ENCODE results near the gene KRTAP5-11. TPM values are rescaled to one million over a fixed set of nuclear protein-coding genes. Genes with fewer than 3 reads are reported as not detected.
"Not testable (repeated sequence)": the region's sequence is repeated elsewhere in the genome, so short reads cannot be mapped to it uniquely, and the experiment has no call there.

The KRTAP5-11 gene
- total RNA-seq, 2 experiments from 2014 or later = not detected

- H3K36me3 ChIP-seq (ENCODE audit: insufficient read depth, low read length); H3K4me2 ChIP-seq (ENCODE audit: low read length); POLR2A ChIA-PET; H3K4me1 ChIP-seq (ENCODE audit: insufficient read depth, low read length, poor library complexity, severe bottlenecking); BruUV-seq (replicated peaks); CTCF ChIA-PET (ENCODE audit: unreplicated experiment); H4K20me1 ChIP-seq (ENCODE audit: insufficient read depth, low read length); H3K9me2 ChIP-seq (ENCODE audit: insufficient read depth, low read length); H3K9me3 ChIP-seq (ENCODE audit: low read length); H3K27ac ChIP-seq (ENCODE audit: low read depth, low read length, poor library complexity, severe bottlenecking); H3K79me2 ChIP-seq (ENCODE audit: insufficient read depth, low read depth, low read length); H2AFZ ChIP-seq (ENCODE audit: low read length); intact Hi-C loops (cut with micrococcal nuclease; ENCODE audit: unreplicated experiment); H3K4me3 ChIP-seq (ENCODE audit: low read depth, low read length, poor library complexity, severe bottlenecking): not testable (repeated sequence)
- TF ChIP-seq, protein P1, sequence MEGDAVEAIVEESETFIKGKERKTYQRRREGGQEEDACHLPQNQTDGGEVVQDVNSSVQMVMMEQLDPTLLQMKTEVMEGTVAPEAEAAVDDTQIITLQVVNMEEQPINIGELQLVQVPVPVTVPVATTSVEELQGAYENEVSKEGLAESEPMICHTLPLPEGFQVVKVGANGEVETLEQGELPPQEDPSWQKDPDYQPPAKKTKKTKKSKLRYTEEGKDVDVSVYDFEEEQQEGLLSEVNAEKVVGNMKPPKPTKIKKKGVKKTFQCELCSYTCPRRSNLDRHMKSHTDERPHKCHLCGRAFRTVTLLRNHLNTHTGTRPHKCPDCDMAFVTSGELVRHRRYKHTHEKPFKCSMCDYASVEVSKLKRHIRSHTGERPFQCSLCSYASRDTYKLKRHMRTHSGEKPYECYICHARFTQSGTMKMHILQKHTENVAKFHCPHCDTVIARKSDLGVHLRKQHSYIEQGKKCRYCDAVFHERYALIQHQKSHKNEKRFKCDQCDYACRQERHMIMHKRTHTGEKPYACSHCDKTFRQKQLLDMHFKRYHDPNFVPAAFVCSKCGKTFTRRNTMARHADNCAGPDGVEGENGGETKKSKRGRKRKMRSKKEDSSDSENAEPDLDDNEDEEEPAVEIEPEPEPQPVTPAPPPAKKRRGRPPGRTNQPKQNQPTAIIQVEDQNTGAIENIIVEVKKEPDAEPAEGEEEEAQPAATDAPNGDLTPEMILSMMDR (conservative IDR thresholded peaks at IDR 0.05; ENCODE audit: low read length) = peak; percentile 57
- DNase-seq (ENCODE audit: low spot score) = peak; percentile 53
Measured at GRCh38 chr11:71588822-71589545, 6.3 kb upstream of the KRTAP5-11 start.

DNA sequence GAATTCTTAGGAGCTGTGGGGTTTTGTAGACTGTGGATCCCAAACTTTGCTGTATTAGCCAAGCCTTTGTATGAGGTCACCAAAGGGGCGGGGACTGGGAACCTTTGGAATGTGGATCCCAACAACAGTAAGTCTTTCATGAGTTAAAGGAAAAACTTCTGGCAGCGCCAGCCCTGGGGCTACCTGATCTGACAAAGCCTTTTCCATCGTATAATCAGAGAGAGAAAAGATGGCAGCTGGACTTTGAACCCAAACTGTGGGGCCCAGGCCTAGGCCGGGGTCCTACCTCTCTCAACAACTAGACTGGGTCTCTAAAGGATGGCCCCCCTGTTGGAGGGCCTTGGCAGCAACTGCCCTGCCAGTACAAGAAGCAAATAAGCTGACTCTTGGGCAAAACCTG is 5.6 kb upstream of the KRTAP5-11 start:
- BruUV-seq (replicated peaks); H3K27ac ChIP-seq (ENCODE audit: low read depth, low read length, poor library complexity, severe bottlenecking); H3K9me3 ChIP-seq (ENCODE audit: low read length); H3K36me3 ChIP-seq (ENCODE audit: insufficient read depth, low read length); H3K9me2 ChIP-seq (ENCODE audit: insufficient read depth, low read length); DNase-seq (ENCODE audit: low spot score); H2AFZ ChIP-seq (ENCODE audit: low read length); H3K4me2 ChIP-seq (ENCODE audit: low read length); CTCF ChIA-PET (ENCODE audit: unreplicated experiment); H3K4me3 ChIP-seq (ENCODE audit: low read depth, low read length, poor library complexity, severe bottlenecking); H3K79me2 ChIP-seq (ENCODE audit: insufficient read depth, low read depth, low read length); H4K20me1 ChIP-seq (ENCODE audit: insufficient read depth, low read length); intact Hi-C loops (cut with micrococcal nuclease; ENCODE audit: unreplicated experiment); POLR2A ChIA-PET; H3K4me1 ChIP-seq (ENCODE audit: insufficient read depth, low read length, poor library complexity, severe bottlenecking): not testable (repeated sequence)

GRCh38 chr11:71585673-71586072 is 3.0 kb upstream of the KRTAP5-11 start:
- BruUV-seq (replicated peaks); DNase-seq (ENCODE audit: low spot score); H4K20me1 ChIP-seq (ENCODE audit: insufficient read depth, low read length); intact Hi-C loops (cut with micrococcal nuclease; ENCODE audit: unreplicated experiment); H3K4me1 ChIP-seq (ENCODE audit: insufficient read depth, low read length, poor library complexity, severe bottlenecking); H3K4me2 ChIP-seq (ENCODE audit: low read length); H2AFZ ChIP-seq (ENCODE audit: low read length); H3K36me3 ChIP-seq (ENCODE audit: insufficient read depth, low read length); POLR2A ChIA-PET; H3K9me2 ChIP-seq (ENCODE audit: insufficient read depth, low read length); H3K79me2 ChIP-seq (ENCODE audit: insufficient read depth, low read depth, low read length); CTCF ChIA-PET (ENCODE audit: unreplicated experiment); H3K9me3 ChIP-seq (ENCODE audit: low read length); H3K4me3 ChIP-seq (ENCODE audit: low read depth, low read length, poor library complexity, severe bottlenecking); H3K27ac ChIP-seq (ENCODE audit: low read depth, low read length, poor library complexity, severe bottlenecking): not testable (repeated sequence)

DNA sequence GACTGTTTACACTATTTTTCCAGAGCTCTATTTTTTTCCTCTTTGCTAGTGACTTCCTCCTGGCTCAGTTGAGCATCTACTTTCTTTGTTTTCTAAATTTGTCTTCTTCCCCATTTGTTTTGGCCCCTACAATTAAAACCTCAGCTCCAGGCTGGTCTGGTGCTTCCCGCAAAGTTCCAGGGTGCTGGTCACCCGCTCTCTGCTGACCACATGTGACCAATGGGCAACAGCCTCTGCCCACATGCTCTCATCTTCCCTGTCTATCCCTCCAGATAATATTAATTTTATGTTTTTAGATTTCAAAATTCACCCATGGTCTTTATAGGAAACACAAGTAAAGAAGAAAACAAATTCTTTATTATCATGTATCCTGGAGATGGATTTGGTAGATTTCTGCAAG is 294 bp upstream of the KRTAP5-11 start:
- BruUV-seq (replicated peaks); H3K79me2 ChIP-seq (ENCODE audit: insufficient read depth, low read depth, low read length); CTCF ChIA-PET (ENCODE audit: unreplicated experiment); H3K4me1 ChIP-seq (ENCODE audit: insufficient read depth, low read length, poor library complexity, severe bottlenecking); intact Hi-C loops (cut with micrococcal nuclease; ENCODE audit: unreplicated experiment); H3K4me2 ChIP-seq (ENCODE audit: low read length); POLR2A ChIA-PET; H3K4me3 ChIP-seq (ENCODE audit: low read depth, low read length, poor library complexity, severe bottlenecking); H3K36me3 ChIP-seq (ENCODE audit: insufficient read depth, low read length); DNase-seq (ENCODE audit: low spot score); H2AFZ ChIP-seq (ENCODE audit: low read length); H4K20me1 ChIP-seq (ENCODE audit: insufficient read depth, low read length); H3K27ac ChIP-seq (ENCODE audit: low read depth, low read length, poor library complexity, severe bottlenecking); H3K9me2 ChIP-seq (ENCODE audit: insufficient read depth, low read length); H3K9me3 ChIP-seq (ENCODE audit: low read length): not testable (repeated sequence)
